Measurements from ENCODE around the gene MYO16. TPM values are rescaled to one million over a fixed set of nuclear protein-coding genes. Genes with fewer than 3 reads are reported as not detected.

Gene MYO16
- polyA plus RNA-seq, 1 donor from 2014 or later = 2.5 TPM

GRCh38 chr13:109249780-109250528, 620.5 kb downstream of the MYO16 start:
- Histone ChIP-seq H3F3A (ENCODE audit: insufficient read depth, low read length, poor library complexity, severe bottlenecking) (no peaks in the 10 kb centered on the region), H3K36me3 (ENCODE audit: insufficient read depth, low read length) (no peaks in the 10 kb centered on the region), H3K79me2 (replicated peaks; ENCODE audit: insufficient read depth, low read length) (no peaks in the 10 kb centered on the region), H3K4me2 (ENCODE audit: low read length) (no peak overlapping the region), H3K9ac (ENCODE audit: low read length) (no peak overlapping the region), H2AFZ (ENCODE audit: low read depth, low read length) (no peak overlapping the region), H4K20me1 (ENCODE audit: insufficient read depth) (no peaks in the 10 kb centered on the region), H3K27me3 (ENCODE audit: insufficient read depth, low read depth, low read length) (no peaks in the 10 kb centered on the region), H3K27ac (ENCODE audit: low read length) (no peak overlapping the region), H3K9me2 (ENCODE audit: insufficient read depth, low read length) (no peaks in the 10 kb centered on the region), H3K4me3 (ENCODE audit: low read length) (no peak overlapping the region), H3K9me3 (ENCODE audit: low read length) (no peaks in the 10 kb centered on the region)
- no peak for TF ChIP-seq POLR2AphosphoS5 (IDR thresholded peaks at IDR 0.05)
- TF ChIP-seq TAF1 (IDR thresholded peaks at IDR 0.05; ENCODE audit: low read depth) = no peak
- TF ChIP-seq EZH2 (IDR thresholded peaks at IDR 0.05; ENCODE audit: borderline replicate concordance, insufficient read depth, low read length, poor library complexity, severe bottlenecking) = no peak
- TF ChIP-seq RAD21 (conservative IDR thresholded peaks at IDR 0.05) = no peak
- no peak for TF ChIP-seq SMC3 (conservative IDR thresholded peaks at IDR 0.05; ENCODE audit: poor library complexity)
- no peak for TF ChIP-seq CTCF (IDR thresholded peaks at IDR 0.05; ENCODE audit: poor library complexity, severe bottlenecking)
- TF ChIP-seq, protein P1, sequence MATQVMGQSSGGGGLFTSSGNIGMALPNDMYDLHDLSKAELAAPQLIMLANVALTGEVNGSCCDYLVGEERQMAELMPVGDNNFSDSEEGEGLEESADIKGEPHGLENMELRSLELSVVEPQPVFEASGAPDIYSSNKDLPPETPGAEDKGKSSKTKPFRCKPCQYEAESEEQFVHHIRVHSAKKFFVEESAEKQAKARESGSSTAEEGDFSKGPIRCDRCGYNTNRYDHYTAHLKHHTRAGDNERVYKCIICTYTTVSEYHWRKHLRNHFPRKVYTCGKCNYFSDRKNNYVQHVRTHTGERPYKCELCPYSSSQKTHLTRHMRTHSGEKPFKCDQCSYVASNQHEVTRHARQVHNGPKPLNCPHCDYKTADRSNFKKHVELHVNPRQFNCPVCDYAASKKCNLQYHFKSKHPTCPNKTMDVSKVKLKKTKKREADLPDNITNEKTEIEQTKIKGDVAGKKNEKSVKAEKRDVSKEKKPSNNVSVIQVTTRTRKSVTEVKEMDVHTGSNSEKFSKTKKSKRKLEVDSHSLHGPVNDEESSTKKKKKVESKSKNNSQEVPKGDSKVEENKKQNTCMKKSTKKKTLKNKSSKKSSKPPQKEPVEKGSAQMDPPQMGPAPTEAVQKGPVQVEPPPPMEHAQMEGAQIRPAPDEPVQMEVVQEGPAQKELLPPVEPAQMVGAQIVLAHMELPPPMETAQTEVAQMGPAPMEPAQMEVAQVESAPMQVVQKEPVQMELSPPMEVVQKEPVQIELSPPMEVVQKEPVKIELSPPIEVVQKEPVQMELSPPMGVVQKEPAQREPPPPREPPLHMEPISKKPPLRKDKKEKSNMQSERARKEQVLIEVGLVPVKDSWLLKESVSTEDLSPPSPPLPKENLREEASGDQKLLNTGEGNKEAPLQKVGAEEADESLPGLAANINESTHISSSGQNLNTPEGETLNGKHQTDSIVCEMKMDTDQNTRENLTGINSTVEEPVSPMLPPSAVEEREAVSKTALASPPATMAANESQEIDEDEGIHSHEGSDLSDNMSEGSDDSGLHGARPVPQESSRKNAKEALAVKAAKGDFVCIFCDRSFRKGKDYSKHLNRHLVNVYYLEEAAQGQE (IDR thresholded peaks at IDR 0.05; ENCODE audit: borderline replicate concordance) = no peak
- no peak for TF ChIP-seq MXI1 (conservative IDR thresholded peaks at IDR 0.05; ENCODE audit: poor library complexity, severe bottlenecking)
- TF ChIP-seq EP300 (conservative IDR thresholded peaks at IDR 0.05; ENCODE audit: poor library complexity, severe bottlenecking) = no peak

DNA sequence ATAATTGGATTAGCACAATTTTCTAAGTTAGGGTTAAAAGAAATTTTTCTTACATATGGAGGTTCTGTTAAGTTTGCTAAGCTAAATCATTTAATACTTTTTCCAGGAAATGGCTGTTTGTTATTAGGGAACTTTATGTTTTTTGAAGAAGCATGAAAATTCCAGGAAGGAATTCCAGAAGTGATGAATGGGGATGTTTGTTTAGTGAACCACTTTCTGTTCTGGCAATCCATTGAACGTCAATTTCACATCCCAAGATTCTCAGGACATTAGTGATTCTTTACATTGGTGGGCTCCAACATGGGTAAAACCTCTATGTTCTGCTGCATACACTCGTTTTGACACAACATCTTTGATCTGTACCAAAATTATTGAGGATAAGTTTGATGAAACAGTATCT, 622.5 kb downstream of the MYO16 start:
- no peaks in the 10 kb centered on the region for H3K9me3 ChIP-seq (ENCODE audit: low read length)
- no peak overlapping the region for H3K4me2 ChIP-seq (ENCODE audit: low read length)
- H3K36me3 ChIP-seq (ENCODE audit: insufficient read depth, low read length) = no peaks in the 10 kb centered on the region
- TF ChIP-seq EZH2 (IDR thresholded peaks at IDR 0.05; ENCODE audit: borderline replicate concordance, insufficient read depth, low read length, poor library complexity, severe bottlenecking) = no peak
- no peak for TF ChIP-seq EP300 (conservative IDR thresholded peaks at IDR 0.05; ENCODE audit: poor library complexity, severe bottlenecking)
- TF ChIP-seq CTCF (IDR thresholded peaks at IDR 0.05; ENCODE audit: poor library complexity, severe bottlenecking) = no peak
- TF ChIP-seq, protein P1 (IDR thresholded peaks at IDR 0.05; ENCODE audit: borderline replicate concordance) = no peak
- no peak for TF ChIP-seq SMC3 (conservative IDR thresholded peaks at IDR 0.05; ENCODE audit: poor library complexity)
- TF ChIP-seq RAD21 (conservative IDR thresholded peaks at IDR 0.05) = no peak
- no peak for TF ChIP-seq MXI1 (conservative IDR thresholded peaks at IDR 0.05; ENCODE audit: poor library complexity, severe bottlenecking)
- TF ChIP-seq TAF1 (IDR thresholded peaks at IDR 0.05; ENCODE audit: low read depth) = no peak
- TF ChIP-seq POLR2AphosphoS5 (IDR thresholded peaks at IDR 0.05) = no peak
- no peaks in the 10 kb centered on the region for H3K9me2 ChIP-seq (ENCODE audit: insufficient read depth, low read length)
- no peak overlapping the region for H3K27ac ChIP-seq (ENCODE audit: low read length)
- H3K9ac ChIP-seq (ENCODE audit: low read length) = no peak overlapping the region
- H3K79me2 ChIP-seq (replicated peaks; ENCODE audit: insufficient read depth, low read length) = no peaks in the 10 kb centered on the region
- H2AFZ ChIP-seq (ENCODE audit: low read depth, low read length) = no peak overlapping the region
- no peak overlapping the region for H3K4me3 ChIP-seq (ENCODE audit: low read length)
- H3F3A ChIP-seq (ENCODE audit: insufficient read depth, low read length, poor library complexity, severe bottlenecking) = no peaks in the 10 kb centered on the region
- no peaks in the 10 kb centered on the region for H3K27me3 ChIP-seq (ENCODE audit: insufficient read depth, low read depth, low read length)
- H4K20me1 ChIP-seq (ENCODE audit: insufficient read depth) = no peaks in the 10 kb centered on the region

All from neural cell (in vitro differentiated cells).